ENCODE results near the gene POGZ.

DNA sequence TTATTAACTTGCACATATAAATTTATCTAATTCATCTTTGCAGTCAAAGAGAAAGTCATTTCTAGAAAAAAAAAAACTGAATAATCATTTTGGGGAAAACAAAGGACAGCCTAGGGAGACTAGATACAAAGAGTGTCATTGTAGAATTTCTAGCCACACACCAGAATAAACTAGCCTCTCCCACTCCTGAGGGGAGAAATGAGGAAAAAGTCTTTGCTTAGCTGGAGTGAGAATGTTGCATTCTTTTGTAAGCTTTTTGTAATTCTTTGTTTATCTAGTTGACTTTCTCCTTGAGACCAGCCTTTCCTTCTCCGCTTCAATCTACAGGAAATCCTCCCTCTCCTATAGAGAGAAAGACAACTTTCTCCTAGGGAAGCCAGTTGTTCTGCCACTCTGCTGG lies 36.0 kb upstream of the POGZ start:
- TF ChIP-seq, protein P1, sequence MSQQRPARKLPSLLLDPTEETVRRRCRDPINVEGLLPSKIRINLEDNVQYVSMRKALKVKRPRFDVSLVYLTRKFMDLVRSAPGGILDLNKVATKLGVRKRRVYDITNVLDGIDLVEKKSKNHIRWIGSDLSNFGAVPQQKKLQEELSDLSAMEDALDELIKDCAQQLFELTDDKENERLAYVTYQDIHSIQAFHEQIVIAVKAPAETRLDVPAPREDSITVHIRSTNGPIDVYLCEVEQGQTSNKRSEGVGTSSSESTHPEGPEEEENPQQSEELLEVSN (IDR thresholded peaks at IDR 0.05; ENCODE audit: borderline replicate concordance, low read depth), result no peak
- no peak for TF ChIP-seq CEBPB (IDR thresholded peaks at IDR 0.05)
